Smooth muscle cell (in vitro differentiated cells): ENCODE results near the gene FERD3L. TPM values are rescaled to one million over a fixed set of nuclear protein-coding genes. Genes with fewer than 3 reads are reported as not detected.

Experiments
- DNase-seq: peaks from one replicate; lab custom pipeline; 2025; ENCODE audit not compliant: unreplicated experiment; lab: John Stamatoyannopoulos, UW
- H2AFZ ChIP-seq: fragments of 200-600 bp; sonication (generic); 2 replicates; pipeline ENCODE4 v1.6.0; 2016; ENCODE audit warnings: antibody characterized with exemption, low read depth, mild to moderate bottlenecking
- H3F3A ChIP-seq: fragments of 200-600 bp; sonication (generic); 2 replicates; pipeline ENCODE4 v1.6.0; 2017; ENCODE audit warnings: antibody characterized with exemption, low read depth
- H3K27ac ChIP-seq: fragments of 200-600 bp; sonication (generic); 2 replicates; pipeline ENCODE4 v1.5.1; 2016; ENCODE audit warnings: low read depth, mild to moderate bottlenecking
- H3K27me3 ChIP-seq: fragments of 200-600 bp; sonication (generic); 2 replicates; pipeline ENCODE4 v1.6.1; 2016; ENCODE audit warnings: low read depth, mild to moderate bottlenecking
- H3K36me3 ChIP-seq: fragments of 200-600 bp; sonication (generic); 2 replicates; pipeline ENCODE4 v1.5.1; 2016; ENCODE audit warnings: low read depth
- H3K4me1 ChIP-seq: fragments of 200-600 bp; sonication (generic); 2 replicates; pipeline ENCODE4 v1.5.1; 2016; ENCODE audit warnings: low read depth
- H3K4me2 ChIP-seq: fragments of 200-600 bp; sonication (generic); 2 replicates; pipeline ENCODE4 v1.6.0; 2016; ENCODE audit warnings: mild to moderate bottlenecking
- H3K4me3 ChIP-seq: fragments of 200-600 bp; sonication (generic); 2 replicates; pipeline ENCODE4 v1.5.1; 2016; ENCODE audit warnings: mild to moderate bottlenecking
- H3K79me2 ChIP-seq: fragments of 200-600 bp; sonication (generic); 2 replicates; pipeline ENCODE4 v1.6.0; 2016; ENCODE audit warnings: low read depth, mild to moderate bottlenecking
- H3K9ac ChIP-seq: fragments of 200-600 bp; sonication (generic); 2 replicates; pipeline ENCODE4 v1.6.0; 2016; ENCODE audit warnings: low read depth
- H3K9me3 ChIP-seq: fragments of 200-600 bp; sonication (generic); replicated peaks from 2 replicates; pipeline ENCODE4 v1.5.1; 2016; ENCODE audit warnings: low read depth
- H4K20me1 ChIP-seq: fragments of 200-600 bp; sonication (generic); 2 replicates; pipeline ENCODE4 v1.6.0; 2016; ENCODE audit warnings: low read depth
- WGBS: methylation state at CpG from one replicate; pipeline ENCODE4 v1.1.7; 2016; ENCODE audit warnings: low lambda C conversion rate; 5-methylcytosine and 5-hydroxymethylcytosine counted together
- polyA plus RNA-seq: library from polyadenylated mRNA; unstranded; fragments of >200 nt; fragmentation: Nextera tagmentation; extraction: Ambion mirVana; gene quantifications from 2 replicates; pipeline ENCODE4 v1.2.1, GENCODE V29; 2016
- total RNA-seq: library from RNA; depleted of rRNA; stranded (reverse); fragments of >200 nt; gene quantifications from 2 replicates; pipeline ENCODE4 v1.2.3, GENCODE V29; 2014
- TF ChIP-seq, protein P1 (sequence below): fragments of 200-600 bp; sonication (generic); IDR thresholded peaks from 2 replicates; pipeline ENCODE4 v1.5.1; 2017; ENCODE audit warnings: borderline replicate concordance, mild to moderate bottlenecking, antibody characterized with exemption; ENCODE audit not compliant: insufficient read depth, poor library complexity, severe bottlenecking

Gene FERD3L
- total and polyA plus RNA-seq, 2 experiments from 2014 or later = not detected

DNA sequence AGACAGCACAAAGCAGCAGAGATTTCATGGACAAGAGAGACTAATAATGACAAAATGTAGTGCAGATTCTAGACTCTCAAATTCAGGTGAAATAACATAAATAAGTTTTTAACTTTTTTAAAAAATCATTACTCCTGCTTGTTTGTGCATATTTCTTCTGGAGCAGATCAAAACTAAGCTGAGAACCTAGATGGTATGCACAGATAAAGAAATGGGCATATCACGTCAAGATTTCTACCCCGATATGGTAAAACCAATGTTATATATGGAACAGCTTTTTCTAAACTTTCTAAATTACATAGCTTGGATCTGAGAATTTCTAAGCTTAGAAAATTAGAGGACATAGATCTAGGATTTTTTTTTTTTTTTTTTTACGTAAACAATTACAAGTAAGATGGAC, 46.0 kb downstream of the FERD3L start:
- no peaks in the 10 kb centered on the region for H3K27me3 ChIP-seq
- no peak overlapping the region for H3K4me3 ChIP-seq
- H2AFZ ChIP-seq = no peak overlapping the region
- no peak overlapping the region for H3K27ac ChIP-seq
- no peaks in the 10 kb centered on the region for H3K4me1 ChIP-seq
- H3K36me3 ChIP-seq = no peaks in the 10 kb centered on the region
- no peak overlapping the region for H3K9ac ChIP-seq
- WGBS = 92% methylated on average over 3 of the region's 3 CpGs
- no peaks in the 10 kb centered on the region for H3K9me3 ChIP-seq
- TF ChIP-seq, protein P1, sequence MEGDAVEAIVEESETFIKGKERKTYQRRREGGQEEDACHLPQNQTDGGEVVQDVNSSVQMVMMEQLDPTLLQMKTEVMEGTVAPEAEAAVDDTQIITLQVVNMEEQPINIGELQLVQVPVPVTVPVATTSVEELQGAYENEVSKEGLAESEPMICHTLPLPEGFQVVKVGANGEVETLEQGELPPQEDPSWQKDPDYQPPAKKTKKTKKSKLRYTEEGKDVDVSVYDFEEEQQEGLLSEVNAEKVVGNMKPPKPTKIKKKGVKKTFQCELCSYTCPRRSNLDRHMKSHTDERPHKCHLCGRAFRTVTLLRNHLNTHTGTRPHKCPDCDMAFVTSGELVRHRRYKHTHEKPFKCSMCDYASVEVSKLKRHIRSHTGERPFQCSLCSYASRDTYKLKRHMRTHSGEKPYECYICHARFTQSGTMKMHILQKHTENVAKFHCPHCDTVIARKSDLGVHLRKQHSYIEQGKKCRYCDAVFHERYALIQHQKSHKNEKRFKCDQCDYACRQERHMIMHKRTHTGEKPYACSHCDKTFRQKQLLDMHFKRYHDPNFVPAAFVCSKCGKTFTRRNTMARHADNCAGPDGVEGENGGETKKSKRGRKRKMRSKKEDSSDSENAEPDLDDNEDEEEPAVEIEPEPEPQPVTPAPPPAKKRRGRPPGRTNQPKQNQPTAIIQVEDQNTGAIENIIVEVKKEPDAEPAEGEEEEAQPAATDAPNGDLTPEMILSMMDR = no peak
- no peak overlapping the region for H3K4me2 ChIP-seq
- no peaks in the 10 kb centered on the region for H3F3A ChIP-seq
- H4K20me1 ChIP-seq = no peaks in the 10 kb centered on the region
- DNase-seq = no peak
- H3K79me2 ChIP-seq = peaks cover 20% of the 10 kb centered on the region

GRCh38 chr7:19098510-19098909, 46.7 kb downstream of the FERD3L start:
- H3K27me3 ChIP-seq = no peaks in the 10 kb centered on the region
- H3K4me2 ChIP-seq = peak overlapping the region; percentile 9
- H3K79me2 ChIP-seq = peaks cover 18% of the 10 kb centered on the region
- no peak overlapping the region for H3K4me3 ChIP-seq
- TF ChIP-seq, protein P1 = no peak
- no peaks in the 10 kb centered on the region for H3F3A ChIP-seq
- DNase-seq = no peak
- H2AFZ ChIP-seq = no peak overlapping the region
- no peaks in the 10 kb centered on the region for H3K4me1 ChIP-seq
- H3K9ac ChIP-seq = no peak overlapping the region
- WGBS = 95% methylated on average over 1 of the region's 1 CpG
- no peaks in the 10 kb centered on the region for H3K36me3 ChIP-seq
- H3K9me3 ChIP-seq = no peaks in the 10 kb centered on the region
- no peak overlapping the region for H3K27ac ChIP-seq
- H4K20me1 ChIP-seq = no peaks in the 10 kb centered on the region

DNA sequence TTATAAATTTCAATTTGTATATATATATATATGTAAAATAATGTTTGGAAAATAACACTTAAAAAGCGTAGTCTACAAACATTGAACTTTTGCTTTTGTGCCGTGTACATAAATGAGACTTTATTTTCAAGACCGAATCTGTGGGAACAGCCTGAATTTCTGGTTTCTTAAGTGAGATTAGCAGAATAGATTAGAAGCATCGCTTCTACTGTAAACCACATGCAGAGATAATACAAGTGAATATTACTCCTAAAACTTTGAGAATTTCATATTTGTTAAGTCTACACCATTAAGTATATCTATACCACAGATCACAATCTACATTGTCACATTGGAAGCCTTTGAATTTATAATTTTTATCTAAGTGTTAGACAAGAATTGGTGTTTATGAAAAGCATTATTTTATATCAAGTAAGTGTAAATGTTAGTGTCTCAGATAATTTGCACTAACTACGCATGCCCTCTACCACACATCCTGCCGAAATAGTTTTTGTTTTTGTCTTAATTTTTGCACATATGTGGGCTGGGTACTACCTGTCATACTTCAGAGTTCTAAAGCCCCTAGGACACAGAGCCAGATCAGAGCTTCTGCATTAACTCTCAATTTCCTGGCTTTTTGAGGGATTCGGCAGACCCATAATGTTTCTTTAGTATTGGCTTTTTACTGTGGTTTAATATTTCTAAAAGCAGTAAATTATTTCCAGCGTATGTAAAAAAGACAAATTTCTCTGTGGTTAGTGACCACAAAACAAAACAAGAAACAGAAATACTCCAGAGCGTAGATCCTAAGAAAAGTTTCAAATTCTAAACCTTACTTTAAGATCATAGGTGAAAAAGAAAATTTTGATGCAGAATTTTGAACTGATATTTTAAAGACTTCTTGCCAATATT, 47.8 kb downstream of the FERD3L start:
- Histone ChIP-seq H3K4me2 (peak overlapping the region; percentile 55), H3K27ac (no peak overlapping the region), H3K9me3 (no peaks in the 10 kb centered on the region), H2AFZ (no peak overlapping the region), H3K4me1 (no peaks in the 10 kb centered on the region), H3K4me3 (no peak overlapping the region), H3K27me3 (no peaks in the 10 kb centered on the region), H3K36me3 (no peaks in the 10 kb centered on the region), H3K9ac (no peak overlapping the region), H4K20me1 (no peaks in the 10 kb centered on the region), H3K79me2 (peaks cover 18% of the 10 kb centered on the region), H3F3A (no peaks in the 10 kb centered on the region)
- TF ChIP-seq, protein P1 = no peak
- no peak for DNase-seq
- 53% methylated on average over 9 of the region's 9 CpGs for WGBS
